Suprapubic skin (tissue), 4 donors: ENCODE measurements around the gene UBE3C. TPM values are rescaled to one million over a fixed set of nuclear protein-coding genes. Genes with fewer than 3 reads are reported as not detected.

Experiments used
- DNase-seq, 2 donors: peaks; one replicate each; pipeline ENCODE4 v3.0.0-alpha.2; 2019; ENCODE audit warnings: low spot score in 2 of 2
- H3K27ac ChIP-seq: fragments of 200-600 bp; sonication (generic); one replicate; pipeline ENCODE4 v1.5.1; 2019
- H3K27me3 ChIP-seq: fragments of 200-600 bp; sonication (generic); one replicate; pipeline ENCODE4 v1.5.1; 2019
- H3K36me3 ChIP-seq: fragments of 200-600 bp; sonication (generic); one replicate; pipeline ENCODE4 v1.5.1; 2019
- H3K4me1 ChIP-seq: fragments of 200-600 bp; sonication (generic); one replicate; pipeline ENCODE4 v1.5.1; 2019
- H3K4me3 ChIP-seq: fragments of 200-600 bp; sonication (generic); one replicate; pipeline ENCODE4 v1.5.1; 2019; ENCODE audit warnings: mild to moderate bottlenecking
- H3K9me3 ChIP-seq: fragments of 200-600 bp; sonication (generic); one replicate; pipeline ENCODE4 v1.5.1; 2019
- CTCF ChIP-seq, 2 donors: fragments of 200-600 bp in 1 of 2; fragments of 450-650 bp in 1 of 2; sonication (generic) in 1 of 2; IDR thresholded peaks; one replicate each; pipeline ENCODE4 v1.5.1; 2016 to 2019; ENCODE audit warnings: antibody characterized with exemption in 2 of 2, mild to moderate bottlenecking in 1 of 2, moderate library complexity in 1 of 2
- EP300 ChIP-seq: sonication (generic); formaldehyde crosslinking; IDR thresholded peaks from one replicate; pipeline ENCODE4 v1.6.1; 2017; ENCODE audit warnings: antibody characterized with exemption
- POLR2A ChIP-seq, 2 donors: fragments of 450-650 bp; IDR thresholded peaks; one replicate each; pipeline ENCODE4 v1.6.1; 2017; ENCODE audit warnings: antibody characterized with exemption in 2 of 2, mild to moderate bottlenecking in 2 of 2, moderate library complexity in 2 of 2
- POLR2AphosphoS5 ChIP-seq, 3 donors: sonication (generic); formaldehyde crosslinking; IDR thresholded peaks; one replicate each; pipeline ENCODE4 v1.6.1; 2017; ENCODE audit warnings: antibody characterized with exemption in 3 of 3
- WGBS: methylation state at CpG from one replicate; pipeline ENCODE4 v1.1.5; 2018; 5-methylcytosine and 5-hydroxymethylcytosine counted together
- total RNA-seq, 4 donors: library from RNA; depleted of rRNA; stranded (reverse); fragments of >200 nt; gene quantifications; one replicate each; pipeline ENCODE4 v1.1.0, GENCODE V29; 2016

The UBE3C gene
- 10 to 100 TPM; 66.2 to 88.1 (median 77.8) TPM for total RNA-seq

- DNase-seq = peak; percentile 92
- TF ChIP-seq CTCF (IDR thresholded peaks at IDR 0.05) (no peak), POLR2AphosphoS5 (IDR thresholded peaks at IDR 0.05) (peak in 1 of 3 donors; percentile 52), POLR2A (IDR thresholded peaks at IDR 0.05) (peak; percentile 58 to 63), EP300 (no peak)
- H3K36me3 ChIP-seq = no peaks in the 10 kb centered on the region
- H3K27ac ChIP-seq = peak within 1 kb of the TSS; percentile 96
- H3K9me3 ChIP-seq = no peaks in the 10 kb centered on the region
- H3K4me1 ChIP-seq = peaks cover 47% of the 10 kb centered on the region
- 2% methylated on average over 8 of the region's 80 CpGs for WGBS
- no peaks in the 10 kb centered on the region for H3K27me3 ChIP-seq
- H3K4me3 ChIP-seq = peak within 1 kb of the TSS; percentile 71
Measured at GRCh38 chr7:157138424-157139110, at the start of gene UBE3C. Gene UBE3C (plus strand): TSS chr7:157138926. CDS start chr7:157139273, 347 bp downstream.

GRCh38 chr7:157089100-157089610, 49.6 kb upstream of the UBE3C start:
- H3K27me3 ChIP-seq = peaks cover 13% of the 10 kb centered on the region
- H3K9me3 ChIP-seq = peaks cover 5% of the 10 kb centered on the region
- no peaks in the 10 kb centered on the region for H3K4me1 ChIP-seq
- TF ChIP-seq POLR2A (IDR thresholded peaks at IDR 0.05) (no peak), POLR2AphosphoS5 (IDR thresholded peaks at IDR 0.05) (no peak), CTCF (IDR thresholded peaks at IDR 0.05) (no peak), EP300 (no peak)
- H3K4me3 ChIP-seq = no peak overlapping the region
- no peaks in the 10 kb centered on the region for H3K36me3 ChIP-seq
- WGBS = 51% methylated on average over 9 of the region's 15 CpGs
- peak in 1 of 2 donors; percentile 71 for DNase-seq
- H3K27ac ChIP-seq = no peak overlapping the region

GRCh38 chr7:157090485-157091165, 48.1 kb upstream of the UBE3C start:
- Histone ChIP-seq H3K36me3 (no peaks in the 10 kb centered on the region), H3K27me3 (peaks cover 15% of the 10 kb centered on the region), H3K9me3 (no peaks in the 10 kb centered on the region), H3K27ac (no peak overlapping the region), H3K4me3 (no peak overlapping the region), H3K4me1 (no peaks in the 10 kb centered on the region)
- TF ChIP-seq CTCF (IDR thresholded peaks at IDR 0.05) = no peak
- TF ChIP-seq EP300 = no peak
- TF ChIP-seq POLR2A (IDR thresholded peaks at IDR 0.05) = no peak
- no peak for TF ChIP-seq POLR2AphosphoS5 (IDR thresholded peaks at IDR 0.05)
- DNase-seq = peak in 1 of 2 donors; percentile 52
- 90% methylated on average over 14 of the region's 25 CpGs for WGBS

GRCh38 chr7:157096286-157097055, 42.3 kb upstream of the UBE3C start:
- Histone ChIP-seq H3K9me3 (no peaks in the 10 kb centered on the region), H3K27ac (no peak overlapping the region), H3K4me1 (no peaks in the 10 kb centered on the region), H3K36me3 (no peaks in the 10 kb centered on the region), H3K4me3 (no peak overlapping the region), H3K27me3 (peaks cover 17% of the 10 kb centered on the region)
- 33% methylated on average over 26 of the region's 26 CpGs for whole genome bisulfite sequencing
- DNase-seq = no peak
- TF ChIP-seq EP300 = no peak
- TF ChIP-seq POLR2A (IDR thresholded peaks at IDR 0.05) = no peak
- TF ChIP-seq POLR2AphosphoS5 (IDR thresholded peaks at IDR 0.05) = no peak
- TF ChIP-seq CTCF (IDR thresholded peaks at IDR 0.05) = no peak

- peaks cover 17% of the 10 kb centered on the region for H3K27me3 ChIP-seq
- H3K4me3 ChIP-seq = no peak overlapping the region
- H3K27ac ChIP-seq = no peak overlapping the region
- H3K36me3 ChIP-seq = no peaks in the 10 kb centered on the region
- DNase-seq = no peak
- no peaks in the 10 kb centered on the region for H3K4me1 ChIP-seq
- H3K9me3 ChIP-seq = no peaks in the 10 kb centered on the region
- 33% methylated on average over 10 of the region's 10 CpGs for WGBS
- no peak for TF ChIP-seq CTCF (IDR thresholded peaks at IDR 0.05)
- no peak for TF ChIP-seq POLR2AphosphoS5 (IDR thresholded peaks at IDR 0.05)
- no peak for TF ChIP-seq POLR2A (IDR thresholded peaks at IDR 0.05)
- no peak for TF ChIP-seq EP300
Measured at GRCh38 chr7:157097056-157097329, 41.7 kb upstream of the UBE3C start.
